ENCODE measurements around the gene PRPF38B. TPM values are rescaled to one million over a fixed set of nuclear protein-coding genes. Genes with fewer than 3 reads are reported as not detected.
"Not testable (repeated sequence)": the region's sequence is repeated elsewhere in the genome, so short reads cannot be mapped to it uniquely, and the experiment has no call there.

Gene PRPF38B
- total RNA-seq, 1 donor from 2014 or later: 96.1 TPM

- intact Hi-C loops (cut with micrococcal nuclease): no loop called here
These were observed 13.4 kb upstream of the PRPF38B start for GRCh38 chr1:108678706-108679105.

GRCh38 chr1:108679586-108680213, 12.4 kb upstream of the PRPF38B start:
- intact Hi-C loops (cut with micrococcal nuclease): no loop called here

- intact Hi-C loops (cut with micrococcal nuclease): not testable (repeated sequence)
These were observed 10.4 kb upstream of the PRPF38B start for GRCh38 chr1:108681701-108682100.

GRCh38 chr1:108685529-108685928, 6.6 kb upstream of the PRPF38B start:
- intact Hi-C loops (cut with micrococcal nuclease): no loop called here

GRCh38 chr1:108686614-108687313, 5.3 kb upstream of the PRPF38B start:
- intact Hi-C loops (cut with micrococcal nuclease): no loop called here

- intact Hi-C loops (cut with micrococcal nuclease): loop anchor here (1.0 to 5.0 kb wide), 5 partner anchors 30 to 1634 kb away; partner anchors contain the start of genes HENMT1, PRMT6, PSMA5 and SLC25A24
These were observed 775 bp upstream of the PRPF38B start for GRCh38 chr1:108691128-108691941.

- intact Hi-C loops (cut with micrococcal nuclease): loop anchor here (1.0 to 5.0 kb wide), 17 partner anchors 11 to 1636 kb away; partner anchors contain the start of genes CLCC1, EEIG2, GNAI3 and GPSM2
These were observed 880 bp downstream of the PRPF38B start for GRCh38 chr1:108692724-108693655.

GRCh38 chr1:108695535-108695934, 3.4 kb downstream of the PRPF38B start:
- intact Hi-C loops (cut with micrococcal nuclease): no loop called here

GRCh38 chr1:108699375-108700332, 7.5 kb downstream of the PRPF38B start:
- intact Hi-C loops (cut with micrococcal nuclease): no loop called here

- intact Hi-C loops (cut with micrococcal nuclease): no loop called here
These were observed 9.2 kb downstream of the PRPF38B start for GRCh38 chr1:108701176-108701849.

GRCh38 chr1:108702109-108702508, 10.0 kb downstream of the PRPF38B start:
- intact Hi-C loops (cut with micrococcal nuclease): not testable (repeated sequence)

GRCh38 chr1:108703939-108704338, 11.8 kb downstream of the PRPF38B start:
- intact Hi-C loops (cut with micrococcal nuclease): loop anchor here (1.0 kb wide), 2 partner anchors 11 to 42 kb away; partner anchors contain the start of gene STXBP3

- intact Hi-C loops (cut with micrococcal nuclease): loop anchor here (1.0 kb wide), 2 partner anchors 11 to 42 kb away; partner anchors contain the start of gene STXBP3
These were observed 12.4 kb downstream of the PRPF38B start for GRCh38 chr1:108704496-108704895.

GRCh38 chr1:108706643-108707042, 14.5 kb downstream of the PRPF38B start:
- intact Hi-C loops (cut with micrococcal nuclease): no loop called here

GRCh38 chr1:108708691-108709660, 16.9 kb downstream of the PRPF38B start:
- intact Hi-C loops (cut with micrococcal nuclease): loop anchor here (1.0 to 2.0 kb wide), 3 partner anchors 16 to 197 kb away; partner anchors contain the start of gene PRPF38B

GRCh38 chr1:108712606-108713150, 20.6 kb downstream of the PRPF38B start, which contains the start of gene FNDC7:
Gene FNDC7 (plus strand): TSS chr1:108712908. CDS start chr1:108712934, 26 bp downstream.
- intact Hi-C loops (cut with micrococcal nuclease): no loop called here

- intact Hi-C loops (cut with micrococcal nuclease): no loop called here
These were observed 23.8 kb downstream of the PRPF38B start for GRCh38 chr1:108715932-108716331.
